ENCODE data around the gene FAXC.

The FAXC gene

GRCh38 chr6:99356641-99357040 lies 7.2 kb upstream of the FAXC start:
- TF ChIP-seq FOXM1 (IDR thresholded peaks at IDR 0.05; ENCODE audit: borderline replicate concordance) (no peak), FOXA1 (IDR thresholded peaks at IDR 0.05) (no peak), SUZ12 (IDR thresholded peaks at IDR 0.05) (no peak), NFRKB (IDR thresholded peaks at IDR 0.05) (no peak), BHLHE40 (IDR thresholded peaks at IDR 0.05; ENCODE audit: borderline replicate concordance) (no peak), ZNF384 (IDR thresholded peaks at IDR 0.05) (no peak), CTBP1 (IDR thresholded peaks at IDR 0.05; ENCODE audit: borderline replicate concordance) (no peak), ELF4 (IDR thresholded peaks at IDR 0.05) (no peak), ARNT (IDR thresholded peaks at IDR 0.05) (no peak), TARDBP (IDR thresholded peaks at IDR 0.05) (no peak), LEF1 (IDR thresholded peaks at IDR 0.05; ENCODE audit: borderline replicate concordance) (no peak), L3MBTL2 (conservative IDR thresholded peaks at IDR 0.05) (no peak), SP1 (IDR thresholded peaks at IDR 0.05) (no peak)
- ChIA-PET CTCF (no interaction called here), POLR2A (no interaction called here)
- DNase-seq (ENCODE audit: extremely low spot score), result no peak

- TF ChIP-seq SP1 (IDR thresholded peaks at IDR 0.05) (no peak), TARDBP (IDR thresholded peaks at IDR 0.05) (no peak), BHLHE40 (IDR thresholded peaks at IDR 0.05; ENCODE audit: borderline replicate concordance) (no peak), FOXM1 (IDR thresholded peaks at IDR 0.05; ENCODE audit: borderline replicate concordance) (no peak), PKNOX1 (IDR thresholded peaks at IDR 0.05) (no peak), FOXK2 (IDR thresholded peaks at IDR 0.05) (no peak), ZNF384 (IDR thresholded peaks at IDR 0.05) (no peak), ELF4 (IDR thresholded peaks at IDR 0.05) (no peak), FOXA1 (IDR thresholded peaks at IDR 0.05) (no peak), ARNT (IDR thresholded peaks at IDR 0.05) (no peak), SUZ12 (IDR thresholded peaks at IDR 0.05) (no peak), L3MBTL2 (conservative IDR thresholded peaks at IDR 0.05) (no peak), NFRKB (IDR thresholded peaks at IDR 0.05) (no peak), HDGF (IDR thresholded peaks at IDR 0.05; ENCODE audit: borderline replicate concordance) (no peak), LEF1 (IDR thresholded peaks at IDR 0.05; ENCODE audit: borderline replicate concordance) (no peak)
- no peak for DNase-seq (ENCODE audit: extremely low spot score)
- CTCF ChIA-PET, result no interaction called here
- POLR2A ChIA-PET, result no interaction called here
Observed at GRCh38 chr6:99354983-99355382, 5.5 kb upstream of the FAXC start.

- ChIA-PET POLR2A (interaction anchor here (2.6 kb wide), 1 partner anchor 41 kb away, joined by 11 read pairs; the partner anchor contains the start of gene COQ3), CTCF (interaction anchor here (0.5 to 1.6 kb wide), 2 partner anchors 23 to 606 kb away, joined by 4 to 5 read pairs; no protein-coding TSS in a partner anchor)
- no peak for DNase-seq (ENCODE audit: extremely low spot score)
- TF ChIP-seq PKNOX1 (IDR thresholded peaks at IDR 0.05) (no peak), FOXM1 (IDR thresholded peaks at IDR 0.05; ENCODE audit: borderline replicate concordance) (no peak), SUZ12 (IDR thresholded peaks at IDR 0.05) (no peak), NFRKB (IDR thresholded peaks at IDR 0.05) (no peak), ZNF384 (IDR thresholded peaks at IDR 0.05) (no peak), LEF1 (IDR thresholded peaks at IDR 0.05; ENCODE audit: borderline replicate concordance) (no peak), CTBP1 (IDR thresholded peaks at IDR 0.05; ENCODE audit: borderline replicate concordance) (no peak), SP1 (IDR thresholded peaks at IDR 0.05) (no peak), TARDBP (IDR thresholded peaks at IDR 0.05) (no peak)
Observed at GRCh38 chr6:99353126-99353525, 3.7 kb upstream of the FAXC start.

- ChIA-PET CTCF (no interaction called here), POLR2A (interaction anchor here (1.0 to 4.6 kb wide), 2 partner anchors 10 to 44 kb away, joined by 4 to 41 read pairs; partner anchors contain the start of gene COQ3)
- no peak for DNase-seq (ENCODE audit: extremely low spot score)
- TF ChIP-seq SP1 (IDR thresholded peaks at IDR 0.05) (no peak), LEF1 (IDR thresholded peaks at IDR 0.05; ENCODE audit: borderline replicate concordance) (no peak), L3MBTL2 (conservative IDR thresholded peaks at IDR 0.05) (no peak), SUZ12 (IDR thresholded peaks at IDR 0.05) (no peak), ARNT (IDR thresholded peaks at IDR 0.05) (no peak), BHLHE40 (IDR thresholded peaks at IDR 0.05; ENCODE audit: borderline replicate concordance) (no peak), CTBP1 (IDR thresholded peaks at IDR 0.05; ENCODE audit: borderline replicate concordance) (no peak), ELF4 (IDR thresholded peaks at IDR 0.05) (no peak), ZNF384 (IDR thresholded peaks at IDR 0.05) (no peak), FOXK2 (IDR thresholded peaks at IDR 0.05) (no peak), FOXM1 (IDR thresholded peaks at IDR 0.05; ENCODE audit: borderline replicate concordance) (no peak), TARDBP (IDR thresholded peaks at IDR 0.05) (no peak), NFRKB (IDR thresholded peaks at IDR 0.05) (no peak), PKNOX1 (IDR thresholded peaks at IDR 0.05) (no peak)
Observed at GRCh38 chr6:99350573-99350972, 1.1 kb upstream of the FAXC start.

GRCh38 chr6:99348288-99349170 lies 945 bp downstream of the FAXC start:
- DNase-seq (ENCODE audit: extremely low spot score), result no peak
- ChIA-PET CTCF (interaction anchor here (1.4 kb wide), 1 partner anchor 18 kb away, joined by 3 read pairs; no protein-coding TSS in a partner anchor), POLR2A (interaction anchor here (0.9 to 4.6 kb wide), 4 partner anchors 24 to 84 kb away, joined by 3 to 41 read pairs (median 10); partner anchors contain the start of genes COQ3 and PNISR)
- TF ChIP-seq ARNT (IDR thresholded peaks at IDR 0.05) (no peak), FOXA1 (IDR thresholded peaks at IDR 0.05) (no peak), BHLHE40 (IDR thresholded peaks at IDR 0.05; ENCODE audit: borderline replicate concordance) (no peak), ZNF384 (IDR thresholded peaks at IDR 0.05) (no peak), CTBP1 (IDR thresholded peaks at IDR 0.05; ENCODE audit: borderline replicate concordance) (no peak), FOXM1 (IDR thresholded peaks at IDR 0.05; ENCODE audit: borderline replicate concordance) (no peak), HDGF (IDR thresholded peaks at IDR 0.05; ENCODE audit: borderline replicate concordance) (no peak), FOXK2 (IDR thresholded peaks at IDR 0.05) (no peak), SUZ12 (IDR thresholded peaks at IDR 0.05) (no peak), TARDBP (IDR thresholded peaks at IDR 0.05) (no peak)
